ENCODE data around the gene ZNF724. TPM values are rescaled to one million over a fixed set of nuclear protein-coding genes. Genes with fewer than 3 reads are reported as not detected.
A peak's percentile ranks its signal among the peaks of the same experiment; 100 is the strongest.
"Not testable (repeated sequence)": the region's sequence is repeated elsewhere in the genome, so short reads cannot be mapped to it uniquely, and the experiment has no call there.

ZNF724 gene
- total RNA-seq = 2.6 TPM

DNA sequence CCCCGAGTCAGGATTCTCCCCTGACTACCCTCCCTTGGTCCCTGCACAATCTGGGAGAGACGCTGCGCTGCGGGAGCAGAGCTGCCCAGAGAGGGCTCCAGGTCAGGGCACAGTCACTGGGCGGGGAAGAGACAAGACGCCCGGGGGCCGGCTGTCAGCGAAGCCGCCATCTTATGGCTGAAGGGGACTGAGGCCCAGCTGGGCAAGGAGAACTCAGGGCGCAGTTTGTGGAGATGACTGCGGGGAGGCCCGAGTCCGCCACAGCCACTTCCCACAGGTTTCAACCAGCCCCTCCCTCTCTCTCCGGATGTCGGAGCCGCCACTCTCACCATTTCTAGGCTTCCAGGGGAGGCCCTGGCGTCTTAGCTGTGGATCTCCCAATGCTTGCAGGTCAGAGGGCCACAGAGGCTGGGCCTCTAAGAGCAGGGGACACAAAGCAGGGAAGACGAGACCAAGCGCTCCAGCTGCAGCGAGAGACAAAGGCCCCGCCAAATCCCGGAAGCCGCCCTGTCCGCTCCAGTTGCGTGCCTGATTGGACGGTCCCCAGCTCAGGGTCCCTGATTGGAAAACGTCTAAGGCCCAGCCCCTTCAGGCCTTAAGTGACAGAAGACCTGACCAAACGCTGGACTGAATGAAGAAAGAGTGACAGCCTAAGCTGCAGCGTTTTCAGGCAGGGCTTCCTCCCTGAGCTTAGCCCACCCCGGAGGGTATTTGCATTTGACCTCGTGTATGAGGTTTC is at the start of gene ZNF724:
Gene ZNF724, minus strand, starts transcription at position 484 of the 739 bp plus-strand sequence. Its CDS starts 152 bp downstream, at position 332.
- peak; percentile 99 for ATAC-seq

DNA sequence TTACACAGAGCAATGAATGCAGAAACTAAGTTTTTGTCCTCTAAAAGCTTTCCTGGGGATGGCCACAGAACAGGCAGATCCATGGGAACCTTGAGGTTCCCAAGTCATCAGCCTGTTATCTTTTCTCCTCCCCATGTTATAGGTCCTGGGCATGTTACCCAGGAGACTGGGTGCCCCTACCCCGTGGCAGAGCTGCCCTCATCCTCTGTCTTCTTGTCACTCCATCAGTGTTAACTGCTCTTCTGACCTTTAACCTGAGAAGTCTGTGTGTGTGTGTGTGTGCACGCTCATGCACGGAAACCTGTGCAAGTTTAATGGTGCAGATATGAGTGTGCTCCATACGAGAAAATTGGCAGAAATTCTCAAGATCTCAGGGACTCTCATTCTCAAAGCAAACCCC is 43.9 kb upstream of the ZNF724 start:
- ATAC-seq = no peak

DNA sequence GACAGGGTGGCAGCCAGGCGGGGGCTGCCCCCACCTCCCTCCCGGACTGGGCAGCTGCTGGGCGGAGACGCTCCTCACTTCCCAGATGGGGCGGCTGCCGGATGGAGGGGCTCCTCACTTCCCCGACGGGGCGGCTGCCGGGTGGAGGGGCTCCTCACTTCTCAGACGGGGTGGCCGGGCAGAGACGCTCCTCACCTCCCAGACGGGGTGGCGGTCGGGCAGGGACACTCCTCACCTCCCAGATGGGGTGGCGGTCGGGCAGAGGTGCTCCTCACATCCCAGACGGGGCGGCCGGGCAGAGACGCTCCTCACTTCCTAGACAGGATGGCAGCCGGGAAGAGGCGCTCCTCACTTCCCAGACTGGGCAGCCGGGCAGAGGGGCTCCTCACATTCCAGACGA is 39.8 kb upstream of the ZNF724 start:
- not testable (repeated sequence) for ATAC-seq

DNA sequence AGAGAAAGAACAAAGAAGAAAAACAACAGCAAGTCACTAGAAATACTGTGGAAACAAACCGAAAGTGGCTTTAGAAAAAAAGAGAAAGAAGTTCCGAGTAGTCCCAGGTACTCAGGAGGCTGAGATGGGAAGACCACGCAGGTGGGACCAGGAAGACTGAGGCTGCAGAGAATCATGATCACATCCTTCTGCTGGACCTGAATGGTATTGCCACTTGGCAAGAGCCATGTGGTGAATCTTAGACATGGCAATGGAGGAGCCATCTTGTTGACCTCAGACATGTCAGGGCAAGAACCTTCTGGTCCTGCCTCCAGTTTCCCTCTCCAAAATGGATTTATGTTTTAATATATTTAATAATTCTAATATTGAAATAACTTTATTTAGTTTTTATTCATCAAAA is 37.4 kb upstream of the ZNF724 start:
- no peak for ATAC-seq

DNA sequence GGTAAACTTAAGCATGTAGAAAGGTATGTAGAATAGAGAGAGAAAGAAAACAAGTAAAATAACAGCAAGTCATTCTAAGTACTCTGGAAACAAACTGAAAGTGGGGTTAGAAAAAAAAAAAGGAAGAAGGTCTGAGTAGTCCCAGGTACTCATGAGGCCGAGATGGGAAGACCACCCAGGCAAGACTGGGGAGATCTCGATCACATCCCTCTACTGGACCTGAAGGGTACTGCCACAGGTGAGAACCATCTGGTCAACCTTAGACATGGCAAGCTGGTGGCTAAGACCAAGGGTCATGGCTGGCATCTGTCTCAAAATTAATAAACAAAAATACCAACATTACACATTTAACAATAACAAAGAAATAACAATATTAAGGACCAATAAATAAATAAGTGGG is 36.3 kb upstream of the ZNF724 start:
- no peak for ATAC-seq

DNA sequence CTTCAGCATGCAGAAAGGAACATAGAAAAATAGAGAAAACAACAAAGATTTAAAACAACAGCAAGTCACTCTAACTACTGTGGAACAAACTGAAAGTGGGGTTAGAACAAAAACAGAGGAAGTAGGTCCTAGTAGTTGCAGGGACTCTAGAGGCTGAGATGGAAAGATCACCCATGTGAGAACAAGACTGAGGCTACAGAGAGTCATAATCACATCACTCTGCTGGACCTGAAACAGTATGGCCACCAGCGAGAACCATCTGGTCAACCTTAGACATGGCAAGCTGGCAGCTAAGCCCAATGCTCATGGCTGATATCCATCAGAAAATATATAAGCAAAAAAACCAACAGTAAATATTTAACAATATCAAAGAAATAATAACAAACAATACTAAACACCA is 35.8 kb upstream of the ZNF724 start:
- no peak for ATAC-seq

DNA sequence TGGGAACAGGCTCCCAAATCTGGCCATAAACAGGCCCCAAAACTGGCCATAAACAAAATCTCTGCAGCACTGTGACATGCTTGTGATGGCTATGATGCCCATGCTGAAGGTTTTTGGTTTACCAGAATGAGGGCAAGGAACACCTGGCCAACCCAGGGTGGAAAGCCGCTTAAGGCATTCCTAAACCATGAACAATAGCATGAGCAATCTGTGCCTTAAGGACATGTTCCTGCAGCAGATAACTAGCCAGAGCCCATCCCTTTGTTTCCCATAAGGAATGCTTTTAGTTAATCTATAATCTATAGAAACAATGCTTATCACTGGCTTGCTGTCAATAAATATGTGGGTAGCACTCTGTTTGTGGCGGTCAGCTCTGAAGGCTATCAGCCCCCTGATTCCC is 35.1 kb upstream of the ZNF724 start:
- ATAC-seq = not testable (repeated sequence)

DNA sequence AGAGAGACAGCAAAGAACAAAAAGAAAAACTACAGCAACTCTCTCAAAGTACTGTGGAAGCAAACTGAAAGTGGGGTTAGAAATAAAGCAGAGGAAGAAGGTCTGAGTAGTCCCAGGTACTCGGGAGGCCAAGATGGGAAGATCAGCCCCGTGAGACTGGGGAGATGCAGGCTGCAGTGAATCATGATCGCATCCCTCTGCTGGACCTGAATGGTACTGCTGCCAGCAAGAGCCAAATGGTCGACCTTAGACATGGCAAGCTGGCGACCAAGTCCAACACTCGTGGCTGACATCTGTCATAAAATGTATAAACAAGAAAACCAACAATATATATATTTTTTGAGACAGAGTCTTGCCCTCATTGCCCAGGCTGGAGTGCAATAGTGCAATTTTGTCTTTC is 33.7 kb upstream of the ZNF724 start:
- ATAC-seq = peak; percentile 57

DNA sequence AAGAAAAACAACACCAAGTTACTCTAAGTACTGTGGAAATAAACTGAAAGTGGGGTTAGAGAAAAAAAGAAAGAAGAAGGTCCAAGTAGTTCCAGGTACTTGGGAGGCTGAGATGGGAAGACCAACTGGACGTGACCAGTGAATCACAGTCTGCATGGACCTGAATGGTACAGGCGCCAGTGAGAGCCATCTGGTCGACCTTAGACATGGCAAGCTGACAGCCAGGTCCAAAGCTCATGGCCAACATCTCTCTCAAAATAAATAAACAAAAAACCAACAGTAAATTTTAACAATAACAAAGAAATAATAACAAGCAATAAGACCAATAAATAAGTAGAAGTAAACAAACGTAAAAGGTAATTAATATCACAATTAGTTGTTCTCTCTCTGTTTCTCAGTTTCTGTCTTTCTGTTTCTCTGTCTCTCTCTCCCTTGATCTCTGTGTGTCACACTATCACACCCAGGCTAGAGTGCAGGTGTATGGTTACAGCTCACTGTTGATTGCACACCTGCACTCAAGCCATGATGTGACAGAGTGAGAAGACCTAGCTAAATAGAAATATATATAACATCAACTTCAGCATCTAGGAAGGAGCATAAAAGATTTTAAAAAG is 31.6 kb upstream of the ZNF724 start:
- no peak for ATAC-seq

DNA sequence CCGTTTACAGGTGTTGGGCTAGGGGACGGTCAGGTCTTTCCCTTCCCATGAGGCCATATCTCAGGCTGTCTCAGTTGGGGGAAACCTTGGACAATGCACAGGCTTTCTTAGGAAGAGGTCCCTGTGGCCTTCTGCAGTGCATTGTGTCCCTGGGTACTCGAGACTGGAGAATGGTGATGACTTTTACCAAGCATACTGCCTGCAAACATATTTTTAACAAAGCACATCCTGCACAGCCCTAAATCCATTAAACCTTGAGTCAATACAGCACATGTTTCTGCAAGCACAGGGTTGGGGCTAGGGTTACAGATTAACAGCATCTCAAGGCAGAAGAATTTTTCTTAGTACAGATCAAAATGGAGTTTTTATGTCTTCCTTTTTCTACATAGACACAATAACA is 27.9 kb upstream of the ZNF724 start:
- ATAC-seq = not testable (repeated sequence)

DNA sequence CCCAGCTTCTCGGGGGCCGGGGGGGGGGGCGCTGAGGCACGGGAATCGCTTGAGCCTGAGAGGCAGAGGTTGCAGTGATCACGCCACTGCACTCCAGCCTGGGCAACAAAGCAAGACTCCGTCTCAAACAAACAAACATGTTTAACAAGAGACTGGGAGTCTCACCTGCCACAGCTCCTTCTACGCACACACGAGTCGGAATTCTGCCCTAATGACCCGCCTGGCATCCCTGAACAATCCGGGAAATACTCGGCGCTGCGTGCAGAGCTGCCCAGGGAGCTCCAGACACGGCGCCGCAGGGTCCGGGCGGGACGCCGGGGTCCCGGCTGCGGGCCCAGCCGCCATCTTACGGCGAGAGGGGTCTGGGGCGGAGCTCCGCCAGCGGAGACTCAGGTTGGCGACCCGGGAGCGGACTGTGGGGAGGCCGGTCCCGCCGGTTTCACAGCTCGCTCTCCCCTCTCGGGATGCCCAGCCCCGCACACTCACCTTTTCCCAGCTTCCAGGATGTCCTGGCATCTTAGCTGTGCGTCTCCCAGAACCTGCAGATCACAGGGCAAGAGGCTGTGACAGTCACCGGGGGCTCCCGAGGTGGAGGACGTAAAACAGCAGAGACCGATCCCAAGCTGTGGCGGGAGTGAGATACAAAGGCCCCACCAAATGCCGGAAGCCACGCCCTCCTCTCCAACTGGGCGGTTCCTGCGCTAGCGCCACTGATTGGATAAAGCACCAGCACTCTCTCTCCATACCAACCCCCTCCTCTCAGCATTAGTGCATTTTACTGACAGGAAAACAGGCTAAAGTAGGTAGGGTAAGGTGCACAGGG is 23.6 kb upstream of the ZNF724 start:
- ATAC-seq = peak; percentile 99

DNA sequence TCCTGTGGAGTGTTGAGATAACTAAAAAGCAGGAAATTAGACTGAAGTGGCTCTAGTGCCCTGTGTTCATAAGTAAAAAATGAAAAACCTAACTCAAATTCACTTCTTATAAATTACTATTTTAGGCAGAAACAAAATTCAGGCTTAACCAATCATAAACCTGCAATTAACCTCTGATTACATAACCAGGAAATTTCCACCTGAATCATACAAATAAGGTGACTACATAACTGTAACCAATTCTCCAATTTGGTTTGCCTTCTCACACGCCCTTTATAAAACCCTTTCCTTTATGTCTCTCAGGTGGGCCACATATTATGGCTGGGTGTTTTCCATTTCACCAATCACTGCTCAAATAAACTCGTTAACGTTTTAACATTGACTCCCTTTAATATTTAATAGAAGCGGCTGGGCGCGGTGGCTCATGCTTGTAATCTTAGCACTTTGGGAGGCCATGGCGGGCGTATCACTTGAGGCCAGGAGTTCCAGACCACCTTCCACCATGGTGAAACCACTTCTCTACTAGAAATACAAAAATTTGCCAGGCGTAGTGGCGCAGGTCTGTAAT is 22.9 kb upstream of the ZNF724 start:
- ATAC-seq = peak; percentile 33

DNA sequence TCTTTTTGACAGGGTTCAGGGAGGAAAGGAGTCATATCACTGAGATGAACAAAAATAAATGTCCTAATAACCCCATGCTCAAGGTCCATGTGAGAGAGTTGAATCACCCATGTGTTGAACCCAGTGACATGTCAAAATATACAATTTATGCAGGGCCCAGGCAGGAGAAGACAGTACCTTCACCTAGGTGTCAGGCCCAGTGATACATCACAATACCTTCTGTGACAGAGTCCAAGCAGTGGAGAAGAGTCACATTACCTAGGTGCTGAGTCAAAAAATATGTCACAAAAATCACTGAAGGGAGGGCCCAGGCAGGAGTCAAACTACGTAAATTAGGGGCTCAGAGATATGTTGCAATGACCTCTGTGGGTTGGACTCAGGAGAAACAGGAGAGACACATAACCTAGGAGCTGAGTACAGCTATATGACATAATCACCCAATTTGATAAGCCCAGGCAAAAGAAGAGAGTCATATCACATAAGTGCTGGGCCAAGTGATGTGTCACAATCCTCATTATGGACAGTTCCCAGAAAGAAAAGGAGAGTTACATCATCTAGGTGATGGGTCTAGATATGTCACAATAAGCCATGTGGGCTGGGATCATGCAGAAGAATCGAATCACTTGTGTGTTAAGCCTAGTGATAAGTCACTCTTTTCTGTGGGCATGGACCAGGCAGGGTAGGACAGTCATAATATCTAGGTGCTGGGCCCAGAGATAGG is 13.8 kb upstream of the ZNF724 start:
- ATAC-seq = no peak

DNA sequence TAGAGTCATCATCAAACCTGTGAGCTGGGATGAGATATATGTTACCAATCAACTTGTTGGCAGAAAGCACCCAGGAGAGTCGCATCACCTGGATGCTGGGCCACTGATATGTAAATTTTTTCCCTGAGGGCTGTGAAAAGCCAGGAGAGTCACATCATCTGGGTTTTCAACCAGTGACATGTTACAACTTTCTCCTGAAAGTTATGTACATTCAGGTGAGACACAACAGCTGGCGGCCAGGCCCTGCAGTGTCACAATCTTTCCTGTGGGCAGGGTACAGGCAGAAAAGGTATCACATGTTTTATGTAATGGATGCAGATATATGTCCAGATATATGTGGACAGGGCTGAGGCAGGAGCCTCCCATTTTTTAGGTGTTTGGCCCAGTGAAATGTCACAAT is 13.2 kb upstream of the ZNF724 start:
- no peak for ATAC-seq

DNA sequence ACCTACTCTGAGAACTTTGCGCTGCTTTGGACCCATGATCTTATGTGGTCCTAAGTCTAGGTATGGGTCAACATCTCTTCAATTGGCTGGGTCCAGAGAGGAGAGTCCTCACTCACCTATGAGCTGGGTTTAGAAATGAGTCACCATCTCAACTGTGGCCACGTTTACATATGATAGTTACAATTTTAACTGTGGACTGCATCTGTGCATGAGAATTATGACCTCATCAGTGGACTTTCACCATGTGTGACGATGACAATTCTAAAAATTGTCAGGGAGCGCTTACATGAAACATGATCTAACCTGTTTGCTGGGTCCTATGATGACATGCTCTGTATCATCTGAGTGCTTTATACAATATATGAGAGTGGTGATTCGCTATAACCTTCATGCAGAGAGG is 12.7 kb upstream of the ZNF724 start:
- ATAC-seq = no peak

DNA sequence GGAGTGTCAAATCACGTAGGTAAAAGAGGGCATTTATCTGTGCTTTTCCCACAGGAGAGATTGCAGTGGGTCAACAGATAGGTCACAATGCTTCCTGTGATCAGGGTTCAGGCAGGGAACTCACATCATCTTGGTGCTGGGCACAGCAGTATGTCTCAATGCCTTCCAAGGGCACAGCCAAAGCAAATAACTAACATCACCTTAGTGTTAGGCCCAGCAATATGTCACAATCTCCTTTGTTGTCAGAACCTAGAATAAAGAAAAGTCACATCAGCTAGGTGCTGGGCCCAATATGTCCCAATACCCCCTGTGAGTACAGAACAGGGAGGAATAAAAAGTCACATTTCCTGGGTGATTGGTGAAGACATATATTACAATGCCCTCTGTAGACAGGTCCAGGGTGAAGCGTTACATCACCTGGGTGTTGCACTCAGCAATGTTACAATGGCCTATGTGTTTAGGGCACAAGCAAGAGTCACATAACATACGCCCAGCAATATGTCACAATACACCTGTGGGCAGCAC is 11.4 kb upstream of the ZNF724 start:
- ATAC-seq = no peak

DNA sequence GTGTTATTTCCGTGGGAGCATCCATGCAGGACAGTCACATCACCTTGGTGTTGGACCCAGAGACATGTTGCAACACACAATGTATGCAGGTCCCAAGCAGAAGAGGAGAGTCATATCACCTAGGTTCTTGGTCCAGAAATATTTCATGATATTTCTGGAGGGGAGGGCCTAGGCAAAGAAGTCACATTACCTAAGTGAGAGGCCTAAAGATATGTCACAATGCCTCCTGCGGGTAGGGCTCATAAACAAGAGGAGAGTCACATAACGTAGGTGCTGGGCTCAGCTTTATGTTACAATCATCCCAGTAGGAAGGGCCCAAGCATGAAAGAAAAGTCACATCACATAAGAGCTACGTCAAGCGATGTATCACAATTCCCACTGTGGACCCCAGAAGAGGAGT is 10.8 kb upstream of the ZNF724 start:
- ATAC-seq = no peak

DNA sequence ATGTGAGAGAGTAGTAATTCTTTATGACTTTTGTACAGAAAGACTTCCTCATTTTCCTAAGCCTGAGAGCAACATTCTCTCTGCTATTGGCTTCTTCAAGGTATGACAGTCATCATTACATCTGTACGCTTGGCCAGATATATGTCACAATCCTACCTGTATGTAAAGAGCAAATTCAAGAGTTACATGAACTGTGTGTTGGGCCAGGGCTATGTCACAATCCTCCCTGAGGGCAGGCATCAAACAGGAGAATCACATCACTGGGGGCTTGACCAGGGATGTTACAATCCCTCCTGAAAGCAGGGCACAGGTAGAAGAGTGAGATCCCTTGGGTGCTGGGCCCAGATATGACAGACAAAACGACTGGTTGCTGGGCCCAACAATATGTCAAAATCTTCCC is 9.8 kb upstream of the ZNF724 start:
- no peak for ATAC-seq

DNA sequence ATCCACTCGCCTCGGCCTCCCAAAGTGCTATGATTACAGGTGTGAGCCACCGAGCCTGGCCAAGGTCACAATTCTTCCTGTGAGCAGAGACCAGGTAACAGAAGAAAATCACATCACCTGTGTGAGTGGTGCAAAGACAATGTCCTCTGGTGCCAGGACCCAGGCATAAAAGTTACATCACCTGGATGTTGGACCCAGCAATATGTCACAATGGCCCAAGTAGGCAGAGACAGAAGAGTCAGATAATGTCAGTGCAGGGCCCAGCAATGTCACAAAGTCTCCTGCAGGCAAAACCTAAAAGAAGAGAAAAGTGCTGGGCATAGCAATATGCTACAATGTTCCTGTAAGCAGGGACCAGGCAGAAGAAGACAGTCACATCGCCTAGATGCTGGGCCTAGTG is 5.5 kb upstream of the ZNF724 start:
- no peak for ATAC-seq

DNA sequence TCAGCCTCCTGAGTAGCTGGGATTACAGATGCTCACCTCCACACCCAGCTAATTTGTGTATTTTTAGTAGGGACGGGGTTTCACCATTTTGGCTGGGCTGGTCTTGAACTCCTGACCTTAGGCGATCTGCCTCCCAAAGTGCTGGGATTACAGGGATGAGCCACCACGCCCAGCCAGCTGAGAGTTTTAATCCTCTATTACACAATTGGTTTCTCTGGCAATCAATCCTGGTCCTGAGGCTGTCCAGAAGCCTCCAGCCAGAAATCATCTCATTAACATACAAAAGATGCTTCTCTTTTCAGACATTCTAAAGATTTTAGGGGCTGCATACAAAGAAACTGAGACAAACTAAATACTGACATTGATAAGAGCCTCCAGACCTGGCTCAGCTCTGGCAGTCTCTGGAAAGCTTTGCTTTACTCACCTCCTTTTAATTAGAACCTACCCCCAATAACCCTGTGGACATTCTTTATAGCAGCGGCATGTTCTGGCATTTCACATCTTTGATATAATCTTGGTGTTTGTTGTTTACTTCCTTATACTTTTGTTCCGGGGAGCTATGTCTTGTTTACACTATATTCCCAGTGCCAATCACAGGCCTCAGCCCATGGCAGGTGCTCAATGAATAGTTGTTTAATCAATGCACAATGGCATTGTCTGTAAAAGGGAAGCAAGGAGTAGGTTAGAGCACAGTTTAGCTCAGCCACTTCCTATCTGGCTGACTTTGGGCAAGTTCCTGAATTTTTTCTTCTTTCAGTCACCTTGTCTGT is 4.1 kb upstream of the ZNF724 start:
- no peak for ATAC-seq

DNA sequence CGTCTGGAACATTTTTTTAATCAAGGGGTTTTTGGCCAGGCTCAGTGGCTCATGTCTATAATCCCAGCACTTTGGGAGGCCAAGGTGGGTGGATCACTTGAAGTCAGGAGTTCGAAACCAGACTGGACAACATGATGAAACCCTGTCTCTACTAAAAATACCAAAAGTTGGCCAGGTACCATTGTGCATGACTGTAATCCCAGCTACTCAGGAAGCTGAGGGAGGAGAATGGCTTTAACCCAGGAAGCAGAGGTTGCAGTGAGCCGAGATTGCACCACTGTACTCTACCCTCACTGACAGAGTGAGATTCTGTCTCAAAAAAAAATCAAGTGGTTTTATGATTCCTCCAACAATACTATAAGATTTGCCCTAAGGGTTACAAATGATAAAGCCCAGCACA is 3.1 kb upstream of the ZNF724 start:
- not testable (repeated sequence) for ATAC-seq

DNA sequence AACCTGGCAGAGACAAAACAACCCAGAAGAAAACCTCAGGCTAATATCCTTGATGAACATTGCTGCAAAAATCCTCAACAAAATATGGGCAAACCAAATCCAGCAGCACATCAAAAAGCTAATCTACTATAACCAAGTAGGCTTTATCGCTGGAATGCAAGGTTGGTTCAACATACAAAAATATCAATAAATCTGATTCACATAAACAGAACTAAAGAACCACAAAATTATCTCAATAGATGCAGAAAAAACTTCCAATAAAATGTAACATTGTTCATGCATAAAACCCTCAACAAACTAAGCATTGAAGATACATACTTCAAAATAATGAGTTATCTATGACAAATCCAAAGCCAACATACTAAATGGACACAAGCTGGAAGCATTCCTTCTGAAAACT is 8.8 kb downstream of the ZNF724 start:
- ATAC-seq = no peak
